HG02571 (cell line): ENCODE measurements around the gene PPP5C.

Source experiments
- ATAC-seq: cut with Tn5 transposase; IDR thresholded peaks from one replicate; pipeline ENCODE4 v1.9.1; 2021; ENCODE audit warnings: mild to moderate bottlenecking, moderate library complexity; ENCODE audit not compliant: unreplicated experiment

The PPP5C gene

GRCh38 chr19:46330319-46330918, 16.5 kb upstream of the PPP5C start:
- ATAC-seq = no peak

GRCh38 chr19:46337487-46337886, 9.4 kb upstream of the PPP5C start:
- ATAC-seq = no peak

DNA sequence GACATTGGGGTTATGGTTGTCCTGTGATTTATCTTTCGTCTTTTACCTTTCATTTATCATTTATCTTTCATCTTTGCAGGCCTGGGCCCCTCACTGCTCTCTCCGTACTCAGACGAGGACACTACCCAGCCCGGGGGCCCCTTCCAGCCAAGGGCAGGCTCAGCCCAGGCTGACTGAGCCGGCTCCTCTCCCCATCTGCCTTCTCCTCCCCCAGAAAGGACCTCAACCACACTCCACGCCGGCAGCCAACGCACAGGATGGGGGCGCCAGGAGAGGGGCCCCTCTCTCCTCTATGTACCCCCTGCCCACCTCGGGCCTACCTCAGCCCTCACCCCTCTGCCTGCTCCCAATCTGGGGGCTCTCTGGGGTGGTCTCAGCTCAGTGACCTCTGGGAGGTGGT, 7.4 kb upstream of the PPP5C start:
- no peak for ATAC-seq

GRCh38 chr19:46340051-46340659, 6.7 kb upstream of the PPP5C start:
- ATAC-seq = no peak

- ATAC-seq = no peak
Observed at GRCh38 chr19:46341937-46342336, 5.0 kb upstream of the PPP5C start.

DNA sequence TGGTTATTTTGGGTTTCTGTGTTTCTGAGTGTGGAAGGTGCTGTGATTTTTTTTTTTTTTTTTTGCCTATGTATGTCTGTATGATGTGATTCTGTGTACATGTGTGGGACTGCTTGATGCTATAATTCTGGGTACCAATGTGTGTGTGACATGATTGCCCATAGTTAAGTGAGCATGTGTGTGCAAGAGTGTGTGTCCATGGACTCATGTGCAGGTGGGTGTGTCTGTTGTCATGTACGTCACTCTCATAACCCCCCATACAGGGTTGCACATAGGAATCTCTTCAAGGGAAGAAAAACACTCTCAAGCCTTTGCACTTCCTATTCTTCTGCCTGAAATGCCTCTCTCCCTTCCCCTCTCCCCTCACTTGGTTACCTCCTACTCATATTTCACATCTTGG, 2.5 kb upstream of the PPP5C start:
- no peak for ATAC-seq

DNA sequence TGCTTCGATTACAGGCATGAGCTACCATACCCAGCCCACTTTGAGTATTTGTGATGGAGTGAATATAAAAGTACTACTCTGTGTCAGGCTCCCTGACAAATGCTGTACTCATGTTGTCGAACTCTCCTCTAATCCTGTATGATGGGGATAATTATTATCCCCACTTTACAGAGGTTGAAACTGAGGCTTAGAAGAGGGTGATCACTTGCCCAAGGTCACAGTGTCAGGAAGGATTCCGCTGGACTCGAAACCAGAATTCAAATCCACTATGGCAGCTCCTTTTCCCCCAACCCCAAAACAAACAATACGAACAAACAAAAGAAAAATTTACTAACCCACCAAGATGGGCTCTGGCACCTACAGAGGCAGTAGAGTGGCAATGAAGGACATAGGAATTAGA, 1.7 kb upstream of the PPP5C start:
- ATAC-seq = no peak

GRCh38 chr19:46347572-46347883, 641 bp downstream of the PPP5C start:
- no peak for ATAC-seq

GRCh38 chr19:46347985-46348384, 1.1 kb downstream of the PPP5C start:
- ATAC-seq = no peak

GRCh38 chr19:46349311-46349993, 2.6 kb downstream of the PPP5C start:
- no peak for ATAC-seq

- no peak for ATAC-seq
Observed at GRCh38 chr19:46350029-46350757, 3.3 kb downstream of the PPP5C start.

GRCh38 chr19:46350758-46351159, 3.9 kb downstream of the PPP5C start:
- no peak for ATAC-seq

- no peak for ATAC-seq
Observed at GRCh38 chr19:46351241-46352041, 4.6 kb downstream of the PPP5C start.

DNA sequence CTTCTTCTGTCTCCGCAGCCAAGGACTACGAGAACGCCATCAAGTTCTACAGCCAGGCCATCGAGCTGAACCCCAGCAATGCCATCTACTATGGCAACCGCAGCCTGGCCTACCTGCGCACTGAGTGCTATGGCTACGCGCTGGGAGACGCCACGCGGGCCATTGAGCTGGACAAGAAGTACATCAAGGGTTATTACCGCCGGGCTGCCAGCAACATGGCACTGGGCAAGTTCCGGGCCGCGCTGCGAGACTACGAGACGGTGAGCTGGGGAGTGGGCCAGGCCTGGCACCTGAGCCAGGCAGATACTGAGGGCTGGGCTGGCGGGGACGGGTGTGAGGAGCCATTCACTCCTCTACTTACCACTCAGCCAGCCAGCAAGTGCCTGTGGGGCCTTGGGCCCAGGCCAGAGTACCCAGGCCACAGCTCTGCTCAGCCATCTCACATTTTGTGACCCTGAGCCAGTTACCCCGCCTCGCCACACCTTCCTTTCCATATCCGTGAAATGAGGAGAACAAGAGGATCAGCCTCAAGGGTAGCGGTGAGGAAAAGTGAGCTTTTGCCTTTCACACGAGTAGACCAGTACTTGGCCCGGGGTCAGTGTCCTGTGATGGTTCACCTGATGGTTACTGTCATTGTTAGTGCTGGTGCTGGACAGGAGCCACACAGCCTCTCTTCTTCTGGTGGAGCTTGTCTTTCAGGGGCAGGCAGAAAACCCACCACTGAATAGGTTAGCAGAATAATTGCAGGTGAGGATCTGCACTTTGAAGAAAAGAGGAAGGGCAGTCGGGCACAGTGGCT, 7.0 kb downstream of the PPP5C start:
- ATAC-seq = no peak

DNA sequence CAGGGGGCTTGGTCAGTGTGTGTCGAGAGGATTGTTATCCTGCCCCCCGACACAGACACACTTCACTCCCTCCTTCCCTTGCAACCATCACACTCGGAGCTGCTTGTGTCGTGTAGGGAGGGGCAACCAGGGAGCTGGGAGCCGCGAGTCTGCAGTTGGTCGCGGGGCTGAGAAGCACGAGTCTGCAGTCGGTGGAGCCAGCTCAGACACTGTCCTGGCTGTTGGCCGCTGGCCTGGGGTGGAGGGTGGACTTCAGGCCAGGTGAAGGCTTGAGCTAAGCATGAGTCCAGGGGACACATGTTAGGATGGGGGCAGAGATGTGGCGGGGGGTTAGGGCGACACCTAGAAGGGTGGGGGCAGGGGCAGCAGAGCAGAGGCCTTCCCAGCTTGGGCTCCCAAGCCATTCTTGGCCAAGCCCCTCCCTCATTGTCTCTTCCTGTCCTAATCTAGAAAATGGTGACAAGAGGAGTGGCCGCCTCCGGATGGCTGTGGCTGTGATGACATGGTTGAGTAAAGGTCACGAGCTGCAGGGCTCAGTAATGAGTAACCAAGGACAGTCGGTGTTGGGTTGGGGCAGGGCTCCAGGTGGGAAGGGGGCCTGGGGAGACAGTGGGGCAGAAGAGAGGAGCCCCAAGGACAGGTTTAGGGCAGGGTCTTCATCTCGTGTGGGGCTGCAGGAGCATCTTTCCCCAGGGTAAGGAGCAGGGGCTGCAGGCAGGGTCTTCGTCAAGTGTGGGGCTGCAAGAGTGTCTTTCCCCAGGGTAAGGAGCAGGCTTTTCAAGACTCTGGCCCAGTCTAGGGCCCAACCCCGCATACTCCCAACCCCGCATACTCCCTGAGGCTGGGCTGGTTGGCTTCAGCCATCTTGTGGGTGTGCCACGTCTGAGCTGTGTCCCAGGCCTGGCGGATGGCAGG, 8.6 kb downstream of the PPP5C start:
- ATAC-seq = no peak

DNA sequence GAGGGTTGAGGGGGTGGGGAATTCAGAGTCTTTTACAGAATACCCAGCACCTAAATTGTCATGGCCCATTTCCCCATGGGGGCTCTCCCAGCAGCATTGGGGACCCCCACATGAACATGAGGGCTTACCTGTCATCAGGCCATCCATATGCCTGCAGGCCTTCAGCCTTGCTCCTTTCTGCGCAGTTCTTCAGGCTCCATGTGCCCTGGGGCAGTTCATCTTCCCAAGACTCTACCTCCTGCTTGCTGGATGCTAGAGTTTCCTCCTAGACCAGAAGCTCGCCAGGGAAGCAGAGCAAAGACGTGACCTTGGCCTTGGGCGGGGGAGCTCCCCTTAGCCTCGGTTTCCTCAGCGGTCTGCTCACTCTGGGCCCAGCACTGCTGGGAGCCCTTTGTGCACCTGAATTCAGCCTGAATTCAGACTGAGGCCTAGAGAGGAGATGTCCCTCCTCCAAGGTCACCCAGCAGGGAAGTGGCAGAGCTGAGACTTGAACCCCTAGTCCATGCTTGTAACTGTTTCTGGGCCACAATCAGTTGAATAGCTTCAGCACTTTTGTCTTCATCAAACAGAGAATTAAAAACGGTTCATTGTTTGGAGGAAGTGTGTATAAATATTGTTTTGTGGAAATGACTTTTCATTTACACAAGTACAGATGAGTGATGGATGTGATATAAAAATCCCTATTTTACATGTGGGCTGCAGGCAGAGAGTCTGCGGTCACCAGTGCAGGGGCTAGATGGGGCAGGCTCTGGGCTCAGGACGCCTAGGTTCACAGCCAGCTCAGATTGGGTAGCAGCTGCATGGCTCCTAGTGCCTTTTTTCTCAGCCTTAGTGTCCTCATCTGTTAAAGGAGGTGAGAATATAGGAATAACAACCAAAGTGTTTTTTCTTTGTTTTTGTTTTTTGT, 9.5 kb downstream of the PPP5C start:
- no peak for ATAC-seq

- ATAC-seq = no peak
Observed at GRCh38 chr19:46357846-46358583, 11.1 kb downstream of the PPP5C start.

- no peak for ATAC-seq
Observed at GRCh38 chr19:46361915-46362314, 15.0 kb downstream of the PPP5C start.
